Measurements from ENCODE around the gene OTX1. TPM values are rescaled to one million over a fixed set of nuclear protein-coding genes. Genes with fewer than 3 reads are reported as not detected.

OTX1 gene
- polyA plus RNA-seq, 1 of the 3 experiments (the other 2 are of a cell fraction): 0.20 TPM

- Histone ChIP-seq H3K4me3 (ENCODE audit: low read depth in 2 of 2, low read length in 1 of 2) (peak overlapping the region in 1 of 2 experiments; percentile 21; a peak in 1 of 4 replicates), H3F3A (replicated peaks; ENCODE audit: insufficient read depth) (no peaks in the 10 kb centered on the region), H3K27ac (ENCODE audit: low read depth in 2 of 2, low read length in 1 of 2) (no peak overlapping the region), H3K9ac (no peak overlapping the region), H2AFZ (ENCODE audit: low read depth) (no peak overlapping the region), H4K20me1 (ENCODE audit: insufficient read depth) (no peaks in the 10 kb centered on the region), H3K36me3 (replicated peaks in 1 of 2; ENCODE audit: control insufficient read depth in 1 of 2, insufficient read depth in 2 of 2, low read length in 1 of 2) (no peaks in the 10 kb centered on the region), H3K4me2 (peak overlapping the region; percentile 28; the same call in 1 of the 2 replicates), H3K79me2 (ENCODE audit: insufficient read depth) (no peaks in the 10 kb centered on the region), H3K4me1 (ENCODE audit: control insufficient read depth in 1 of 2, insufficient read depth in 2 of 2, low read depth in 1 of 2, low read length in 1 of 2) (peaks cover 0 to 25% of the 10 kb centered on the region in 2 experiments; a peak in 1 of 4 replicates), H3K9me3 (no peaks in the 10 kb centered on the region), H3K9me2 (no peaks in the 10 kb centered on the region), H3K27me3 (ENCODE audit: insufficient read depth) (peaks cover 28% of the 10 kb centered on the region)
- WGBS (ENCODE audit: low lambda C conversion rate): 42% methylated on average over 31 of the region's 63 CpGs
- TF ChIP-seq FOXJ3 (CRISPR knock-in tag; IDR thresholded peaks at IDR 0.05) (no peak), REST (IDR thresholded peaks at IDR 0.05; ENCODE audit: low read depth, low read length) (no peak), MAX (IDR thresholded peaks at IDR 0.05; ENCODE audit: low read depth) (no peak), GABPA (IDR thresholded peaks at IDR 0.05; ENCODE audit: low read depth) (no peak), EP300 (IDR thresholded peaks at IDR 0.05; ENCODE audit: borderline replicate concordance in 1 of 2, low read depth in 1 of 2, low read length in 1 of 2) (no peak), ZBTB33 (IDR thresholded peaks at IDR 0.05; ENCODE audit: borderline replicate concordance, low read depth) (no peak), JUND (IDR thresholded peaks at IDR 0.05) (no peak), MXI1 (IDR thresholded peaks at IDR 0.05; ENCODE audit: low read depth, low read length) (no peak), PBX3 (IDR thresholded peaks at IDR 0.05) (no peak), GATA2 (CRISPR knock-in tag; IDR thresholded peaks at IDR 0.05) (no peak), SIN3A (IDR thresholded peaks at IDR 0.05; ENCODE audit: borderline replicate concordance, low read depth, low read length) (no peak), NRF1 (IDR thresholded peaks at IDR 0.05; ENCODE audit: low read depth, low read length) (no peak), CTCF (IDR thresholded peaks at IDR 0.05) (no peak), MEF2A (IDR thresholded peaks at IDR 0.05; ENCODE audit: borderline replicate concordance, low read depth) (no peak), ELF1 (IDR thresholded peaks at IDR 0.05) (no peak), NFIC (IDR thresholded peaks at IDR 0.05; ENCODE audit: borderline replicate concordance) (no peak), USF2 (IDR thresholded peaks at IDR 0.05; ENCODE audit: borderline replicate concordance, low read depth, low read length) (no peak), TCF12 (IDR thresholded peaks at IDR 0.05) (no peak), RCOR1 (IDR thresholded peaks at IDR 0.05; ENCODE audit: low read length) (no peak)
- peak; percentile 71 for DNase-seq
- POLR2A ChIA-PET: interaction anchor here (1.1 kb wide), 1 partner anchor 550 kb away, joined by 4 read pairs; the partner anchor contains the start of gene TMEM17
- CTCF ChIA-PET: interaction anchor here (0.5 to 2.1 kb wide), 15 partner anchors 7 to 1217 kb away, joined by 3 to 7 read pairs (median 3); no protein-coding TSS in a partner anchor
Observed at GRCh38 chr2:63055226-63056106, 4.8 kb downstream of the OTX1 start.
